Sigmoid colon (tissue), 4 donors: Measurements from ENCODE around the gene MYH7.

Experiments used
- POLR2AphosphoS5 ChIP-seq, 4 donors: sonication (generic); formaldehyde crosslinking; IDR thresholded peaks; one replicate each; pipeline ENCODE4 v1.6.1; 2017; ENCODE audit warnings: antibody characterized with exemption in 4 of 4
- TF ChIP-seq, protein P1 (sequence below), 4 experiments: fragments of 450-650 bp in 3 of 4; fragments of 200-600 bp in 1 of 4; IDR thresholded peaks; one replicate each; pipeline ENCODE4 v1.5.1; 2016 to 2019; ENCODE audit warnings: antibody characterized with exemption in 4 of 4, mild to moderate bottlenecking in 3 of 4, moderate library complexity in 2 of 4

- TF ChIP-seq, protein P1, sequence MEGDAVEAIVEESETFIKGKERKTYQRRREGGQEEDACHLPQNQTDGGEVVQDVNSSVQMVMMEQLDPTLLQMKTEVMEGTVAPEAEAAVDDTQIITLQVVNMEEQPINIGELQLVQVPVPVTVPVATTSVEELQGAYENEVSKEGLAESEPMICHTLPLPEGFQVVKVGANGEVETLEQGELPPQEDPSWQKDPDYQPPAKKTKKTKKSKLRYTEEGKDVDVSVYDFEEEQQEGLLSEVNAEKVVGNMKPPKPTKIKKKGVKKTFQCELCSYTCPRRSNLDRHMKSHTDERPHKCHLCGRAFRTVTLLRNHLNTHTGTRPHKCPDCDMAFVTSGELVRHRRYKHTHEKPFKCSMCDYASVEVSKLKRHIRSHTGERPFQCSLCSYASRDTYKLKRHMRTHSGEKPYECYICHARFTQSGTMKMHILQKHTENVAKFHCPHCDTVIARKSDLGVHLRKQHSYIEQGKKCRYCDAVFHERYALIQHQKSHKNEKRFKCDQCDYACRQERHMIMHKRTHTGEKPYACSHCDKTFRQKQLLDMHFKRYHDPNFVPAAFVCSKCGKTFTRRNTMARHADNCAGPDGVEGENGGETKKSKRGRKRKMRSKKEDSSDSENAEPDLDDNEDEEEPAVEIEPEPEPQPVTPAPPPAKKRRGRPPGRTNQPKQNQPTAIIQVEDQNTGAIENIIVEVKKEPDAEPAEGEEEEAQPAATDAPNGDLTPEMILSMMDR (IDR thresholded peaks at IDR 0.05) = no peak
- no peak for TF ChIP-seq POLR2AphosphoS5 (IDR thresholded peaks at IDR 0.05)
Observed at GRCh38 chr14:23370221-23370620, 65.2 kb downstream of the MYH7 start.
